Endothelial cell of umbilical vein (primary cell): ENCODE data around the gene RASGEF1C. TPM values are rescaled to one million over a fixed set of nuclear protein-coding genes. Genes with fewer than 3 reads are reported as not detected.

Source experiments
- BruUV-seq: library from RNA; stranded (reverse); fragments of 400-500 nt; replicated peaks from 2 replicates; lab custom pipeline; 2021; lab: Mats Ljungman, UMichigan
- CTCF ChIA-PET: fragments of 300-600, 350-600 bp; sonication (Branson Sonifier 250); formaldehyde crosslinking; loops from one replicate; lab custom pipeline; 2021; ENCODE audit warnings: antibody characterized with exemption, inconsistent platforms; lab: Charles Lee
- POLR2A ChIA-PET: fragments of 300-600, 350-600 bp; sonication (Branson Sonifier 250); formaldehyde crosslinking; loops from one replicate; lab custom pipeline; 2021; ENCODE audit warnings: antibody characterized with exemption, inconsistent platforms; lab: Charles Lee
- DNase-seq: peaks from one replicate; pipeline ENCODE4 v3.0.0-alpha.2; 2011; ENCODE audit warnings: low read depth, low spot score
- FAIRE-seq: peaks from 2 replicates; lab custom pipeline; 2011; peaks lifted over from hg19 to GRCh38; lab: Jason Lieb, UNC
- H2AFZ ChIP-seq: 2 replicates; pipeline ENCODE4 v1.6.0; 2012; ENCODE audit warnings: low read depth, low read length, control low read depth, inconsistent platforms
- H3K27ac ChIP-seq: 2 replicates; pipeline ENCODE4 v1.5.1; 2011; ENCODE audit warnings: low read depth, mild to moderate bottlenecking, control low read depth, low read length, moderate library complexity; ENCODE audit not compliant: insufficient read depth
- H3K27me3 ChIP-seq, 2 experiments: 2 replicates each; pipeline versions ENCODE4 v1.6.0 to v1.6.1; 2011; ENCODE audit warnings: low read length in 2 of 2, mixed read lengths in 1 of 2; ENCODE audit not compliant: control insufficient read depth in 2 of 2, insufficient read depth in 2 of 2
- H3K36me3 ChIP-seq, 2 experiments: 2 replicates in 1 of 2; 3 replicates in 1 of 2; pipeline ENCODE4 v1.5.1; 2011; ENCODE audit warnings: low read length in 2 of 2, mild to moderate bottlenecking in 1 of 2, moderate library complexity in 1 of 2; ENCODE audit not compliant: control insufficient read depth in 2 of 2, insufficient read depth in 2 of 2; ENCODE audit errors: extremely low read depth in 1 of 2
- H3K4me1 ChIP-seq: 3 replicates; pipeline ENCODE4 v1.5.1; 2011; ENCODE audit warnings: mild to moderate bottlenecking, low read length; ENCODE audit not compliant: control insufficient read depth, insufficient read depth; ENCODE audit errors: extremely low read depth
- H3K4me2 ChIP-seq: 2 replicates; pipeline ENCODE4 v1.6.1; 2011; ENCODE audit warnings: low read length, control low read depth, mixed read lengths; ENCODE audit not compliant: insufficient read depth
- H3K4me3 ChIP-seq, 3 experiments: fragments of 200-600 bp in 1 of 3; sonication (generic), shearing (Covaris generic) in 1 of 3; replicated peaks in 1 of 3; 2 replicates each; pipeline ENCODE4 v1.5.1; 2011 to 2016; ENCODE audit warnings: control low read depth in 3 of 3, low read length in 3 of 3, mild to moderate bottlenecking in 2 of 3, inconsistent platforms in 1 of 3, low read depth in 1 of 3, moderate library complexity in 1 of 3; ENCODE audit not compliant: insufficient read depth in 1 of 3
- H3K79me2 ChIP-seq: 2 replicates; pipeline ENCODE4 v1.6.0; 2012; ENCODE audit warnings: low read length, inconsistent platforms; ENCODE audit not compliant: control insufficient read depth, insufficient read depth
- H3K9ac ChIP-seq: replicated peaks from 2 replicates; pipeline ENCODE3; 2011; ENCODE audit warnings: low read length, control low read depth; ENCODE audit not compliant: insufficient read depth; ENCODE audit errors: extremely low read depth
- H3K9me1 ChIP-seq: replicated peaks from 3 replicates; pipeline ENCODE4 v1.6.0; 2011; ENCODE audit warnings: mild to moderate bottlenecking, low read length; ENCODE audit not compliant: control insufficient read depth, insufficient read depth; ENCODE audit errors: extremely low read depth
- H3K9me3 ChIP-seq: replicated peaks from 2 replicates; pipeline ENCODE4 v1.5.1; 2012; ENCODE audit warnings: low read length, inconsistent platforms; ENCODE audit not compliant: control insufficient read depth, insufficient read depth
- H4K20me1 ChIP-seq: replicated peaks from 2 replicates; pipeline ENCODE3; 2011; ENCODE audit warnings: mild to moderate bottlenecking, low read length; ENCODE audit not compliant: control insufficient read depth, insufficient read depth; ENCODE audit errors: extremely low read depth
- EZH2 ChIP-seq: IDR thresholded peaks from 2 replicates; pipeline ENCODE4 v1.6.1; 2012; ENCODE audit warnings: borderline replicate concordance, low read depth, mild to moderate bottlenecking, moderate library complexity, low read length, inconsistent platforms; ENCODE audit not compliant: severe bottlenecking
- FOS ChIP-seq: IDR thresholded peaks from 2 replicates; pipeline ENCODE4 v1.6.1; 2011; ENCODE audit warnings: mild to moderate bottlenecking, low read length, moderate library complexity, borderline replicate concordance; ENCODE audit not compliant: insufficient read depth
- GATA2 ChIP-seq: IDR thresholded peaks from 2 replicates; pipeline ENCODE4 v1.7.0; 2011; ENCODE audit warnings: low read depth, mild to moderate bottlenecking, moderate library complexity, mixed read lengths, low read length; ENCODE audit not compliant: insufficient read length, insufficient read depth
- JUN ChIP-seq: IDR thresholded peaks from 2 replicates; pipeline ENCODE4 v1.6.1; 2011; ENCODE audit warnings: borderline replicate concordance, low read depth; ENCODE audit not compliant: insufficient read length, insufficient read depth
- MAX ChIP-seq: IDR thresholded peaks from 2 replicates; pipeline ENCODE4 v1.6.1; 2011; ENCODE audit not compliant: insufficient read depth, insufficient read length
- MYC ChIP-seq: IDR thresholded peaks from one replicate; pipeline ENCODE4 v1.6.1; 2011; ENCODE audit warnings: mild to moderate bottlenecking, low read depth, low read length
- POLR2A ChIP-seq: IDR thresholded peaks from 2 replicates; pipeline ENCODE4 v1.6.1; 2012; ENCODE audit warnings: low read depth, mild to moderate bottlenecking, control low read depth, low read length
- POLR2AphosphoS5 ChIP-seq: IDR thresholded peaks from 2 replicates; pipeline ENCODE4 v1.6.1; 2012; ENCODE audit warnings: low read depth, mild to moderate bottlenecking, control low read depth, low read length, moderate library complexity; ENCODE audit not compliant: insufficient read depth
- dilution Hi-C: fragments of 300-500 bp; cut with MboI; formaldehyde crosslinking; loops from one replicate; pipeline ENCODE4 v1.15.0; 2019; ENCODE audit warnings: low sequenced_read_pairs; ENCODE audit not compliant: extremely low pct_ligation_motif_present
- intact Hi-C: fragments of 100-400 bp; cut with micrococcal nuclease; formaldehyde crosslinking; loops from one replicate; pipeline ENCODE4 v1.10.0; 2022
- polyA plus RNA-seq, 4 experiments: library from polyadenylated mRNA; depleted of rRNA in 3 of 4; stranded (reverse) in 3 of 4; unstranded in 1 of 4; fragments of >200 nt; gene quantifications; 2 replicates each; pipeline versions ENCODE4 v1.2.1 to v1.2.3, GENCODE V29; 2011 to 2012; ENCODE audit warnings: missing spikeins in 1 of 4
- total RNA-seq: library from RNA; stranded (reverse); gene quantifications from 2 replicates; pipeline ENCODE4 v1.2.3, GENCODE V29; 2021
- TF ChIP-seq, protein P1 (sequence below), 2 donors: IDR thresholded peaks; 1 replicate in 1 of 2; 2 replicates in 1 of 2; pipeline ENCODE4 v1.5.1; 2011; ENCODE audit warnings: low read length in 2 of 2, mild to moderate bottlenecking in 2 of 2, moderate library complexity in 2 of 2, control low read depth in 1 of 2, inconsistent platforms in 1 of 2, low read depth in 1 of 2; ENCODE audit not compliant: insufficient read depth in 1 of 2; ENCODE audit errors: extremely low read depth in 1 of 2

Gene RASGEF1C
- total and polyA plus RNA-seq, 2 donors (not counting 3 experiments of a cell fraction or from before 2014, with no cell fraction given), result not detected

- no peak overlapping the region for H3K27ac ChIP-seq
- no TSS peak for BruUV-seq
- H3K79me2 ChIP-seq, result no peaks in the 10 kb centered on the region
- no peak overlapping the region for H3K4me3 ChIP-seq
- FAIRE-seq (no peak), DNase-seq (no peak)
- no peaks in the 10 kb centered on the region for H3K9me1 ChIP-seq
- H2AFZ ChIP-seq, result no peak overlapping the region
- ChIA-PET POLR2A (no interaction called here), CTCF (interaction anchor here (0.7 kb wide), 1 partner anchor 8 kb away, joined by 3 read pairs; no protein-coding TSS in a partner anchor)
- TF ChIP-seq FOS, result no peak
- no peak for TF ChIP-seq JUN
- no peak for TF ChIP-seq POLR2A
- TF ChIP-seq, protein P1, sequence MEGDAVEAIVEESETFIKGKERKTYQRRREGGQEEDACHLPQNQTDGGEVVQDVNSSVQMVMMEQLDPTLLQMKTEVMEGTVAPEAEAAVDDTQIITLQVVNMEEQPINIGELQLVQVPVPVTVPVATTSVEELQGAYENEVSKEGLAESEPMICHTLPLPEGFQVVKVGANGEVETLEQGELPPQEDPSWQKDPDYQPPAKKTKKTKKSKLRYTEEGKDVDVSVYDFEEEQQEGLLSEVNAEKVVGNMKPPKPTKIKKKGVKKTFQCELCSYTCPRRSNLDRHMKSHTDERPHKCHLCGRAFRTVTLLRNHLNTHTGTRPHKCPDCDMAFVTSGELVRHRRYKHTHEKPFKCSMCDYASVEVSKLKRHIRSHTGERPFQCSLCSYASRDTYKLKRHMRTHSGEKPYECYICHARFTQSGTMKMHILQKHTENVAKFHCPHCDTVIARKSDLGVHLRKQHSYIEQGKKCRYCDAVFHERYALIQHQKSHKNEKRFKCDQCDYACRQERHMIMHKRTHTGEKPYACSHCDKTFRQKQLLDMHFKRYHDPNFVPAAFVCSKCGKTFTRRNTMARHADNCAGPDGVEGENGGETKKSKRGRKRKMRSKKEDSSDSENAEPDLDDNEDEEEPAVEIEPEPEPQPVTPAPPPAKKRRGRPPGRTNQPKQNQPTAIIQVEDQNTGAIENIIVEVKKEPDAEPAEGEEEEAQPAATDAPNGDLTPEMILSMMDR (IDR thresholded peaks at IDR 0.05; ENCODE audit: extremely low read depth in 1 of 2, insufficient read depth in 1 of 2, low read depth in 1 of 2, low read length in 2 of 2), result no peak
- no peak for TF ChIP-seq MAX
- TF ChIP-seq EZH2, result no peak
- no peak for TF ChIP-seq MYC
- no peak for TF ChIP-seq GATA2
- TF ChIP-seq POLR2AphosphoS5, result no peak
- H3K9ac ChIP-seq, result no peak overlapping the region
- no peaks in the 10 kb centered on the region for H4K20me1 ChIP-seq
- H3K4me1 ChIP-seq, result no peaks in the 10 kb centered on the region
- intact Hi-C loops (no loop called here), dilution Hi-C loops (no loop called here)
- no peak overlapping the region for H3K4me2 ChIP-seq
- peaks cover 0 to 2% of the 10 kb centered on the region in 2 experiments for H3K27me3 ChIP-seq
- no peaks in the 10 kb centered on the region for H3K9me3 ChIP-seq
- H3K36me3 ChIP-seq, result no peaks in the 10 kb centered on the region
These were observed 90.6 kb downstream of the RASGEF1C start for GRCh38 chr5:180118391-180118791.
